ENCODE results near the gene ARID3B.

ARID3B gene, protein sequence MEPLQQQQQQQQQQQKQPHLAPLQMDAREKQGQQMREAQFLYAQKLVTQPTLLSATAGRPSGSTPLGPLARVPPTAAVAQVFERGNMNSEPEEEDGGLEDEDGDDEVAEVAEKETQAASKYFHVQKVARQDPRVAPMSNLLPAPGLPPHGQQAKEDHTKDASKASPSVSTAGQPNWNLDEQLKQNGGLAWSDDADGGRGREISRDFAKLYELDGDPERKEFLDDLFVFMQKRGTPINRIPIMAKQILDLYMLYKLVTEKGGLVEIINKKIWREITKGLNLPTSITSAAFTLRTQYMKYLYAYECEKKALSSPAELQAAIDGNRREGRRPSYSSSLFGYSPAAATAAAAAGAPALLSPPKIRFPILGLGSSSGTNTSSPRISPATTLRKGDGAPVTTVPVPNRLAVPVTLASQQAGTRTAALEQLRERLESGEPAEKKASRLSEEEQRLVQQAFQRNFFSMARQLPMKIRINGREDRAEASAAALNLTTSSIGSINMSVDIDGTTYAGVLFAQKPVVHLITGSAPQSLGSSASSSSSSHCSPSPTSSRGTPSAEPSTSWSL

DNA sequence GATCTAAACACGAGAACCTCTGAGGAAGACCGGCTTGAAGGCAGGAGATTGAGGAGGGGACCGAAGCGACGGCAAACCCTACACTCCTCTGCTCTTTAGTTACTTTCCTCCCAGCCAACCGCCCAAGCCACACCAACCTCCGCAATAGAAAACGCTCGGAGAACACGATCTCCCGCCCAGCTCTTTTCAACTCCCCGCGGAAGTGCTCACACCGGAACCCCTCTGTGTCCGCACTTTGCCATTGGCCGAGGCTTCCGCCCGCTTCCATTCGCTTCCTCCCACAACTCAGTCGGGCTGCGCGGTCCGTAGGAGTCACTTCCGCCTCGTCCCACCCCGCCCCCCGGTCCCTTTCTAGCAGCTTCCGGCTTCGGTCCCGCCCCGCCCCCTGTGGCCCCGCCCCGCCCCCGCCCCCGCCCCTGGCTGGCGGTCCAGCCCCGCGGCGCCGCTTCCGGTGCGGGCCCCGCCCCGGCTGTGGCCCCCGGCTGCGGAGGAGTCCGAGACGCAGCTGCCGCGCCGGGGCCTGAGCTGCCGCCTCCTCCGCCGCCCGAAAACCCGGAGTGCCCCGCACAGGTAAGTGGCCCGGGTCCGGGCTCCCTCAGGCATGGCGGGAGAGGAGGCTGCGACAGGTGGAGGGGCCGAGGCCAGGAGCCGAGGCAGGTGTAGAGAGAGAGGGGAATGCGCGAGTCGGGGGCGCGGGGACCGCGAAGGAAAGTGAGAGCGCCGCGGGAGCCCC is at the start of gene ARID3B:
ARID3B (plus strand) TSS at position 460 of the 733 bp plus-strand sequence. CDS start 2,717 bp downstream, outside the sequence.
- Histone ChIP-seq H3K9ac (ENCODE audit: low read depth, low read length) (peak within 1 kb of the TSS; percentile 88), H3K36me3 (ENCODE audit: control insufficient read depth, insufficient read depth, low read length) (peaks cover 18% of the 10 kb centered on the region), H3K4me3 (ENCODE audit: low read depth, low read length) (peak within 1 kb of the TSS; percentile 88), H3K9me3 (ENCODE audit: control insufficient read depth, insufficient read depth, low read length) (no peaks in the 10 kb centered on the region), H3K27ac (ENCODE audit: low read depth, low read length) (peak within 1 kb of the TSS; percentile 98), H3K27me3 (ENCODE audit: control insufficient read depth, insufficient read depth, low read length) (no peaks in the 10 kb centered on the region), H3K4me1 (ENCODE audit: control insufficient read depth, insufficient read depth, low read length) (peaks cover 18% of the 10 kb centered on the region)

DNA sequence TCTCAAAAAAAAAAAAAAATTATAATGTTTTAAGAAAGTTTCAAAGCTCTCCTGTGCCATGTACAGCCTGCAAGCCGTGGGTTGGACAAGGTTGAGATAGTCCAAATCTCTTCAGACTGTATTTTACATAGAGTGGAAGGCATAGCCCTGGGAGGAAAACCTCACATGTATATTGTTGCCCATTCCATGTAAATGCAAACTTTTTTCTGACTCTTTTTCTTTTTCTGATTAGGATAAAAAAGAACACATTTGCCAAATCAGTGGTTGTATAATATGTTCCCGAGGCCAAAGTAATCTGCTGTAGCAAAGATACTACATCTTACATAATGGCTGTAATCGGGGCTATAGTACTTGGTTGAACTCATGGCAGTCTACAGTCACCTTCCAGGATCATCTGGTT is 44.4 kb upstream of the ARID3B start:
- no peaks in the 10 kb centered on the region for H3K4me1 ChIP-seq (ENCODE audit: control insufficient read depth, insufficient read depth, low read length)
- H3K27ac ChIP-seq (ENCODE audit: low read depth, low read length), result no peak overlapping the region
- H3K4me3 ChIP-seq (ENCODE audit: low read depth, low read length), result no peak overlapping the region
- H3K36me3 ChIP-seq (ENCODE audit: control insufficient read depth, insufficient read depth, low read length), result no peaks in the 10 kb centered on the region
- no peaks in the 10 kb centered on the region for H3K27me3 ChIP-seq (ENCODE audit: control insufficient read depth, insufficient read depth, low read length)
- no peak overlapping the region for H3K9ac ChIP-seq (ENCODE audit: low read depth, low read length)
- no peaks in the 10 kb centered on the region for H3K9me3 ChIP-seq (ENCODE audit: control insufficient read depth, insufficient read depth, low read length)

DNA sequence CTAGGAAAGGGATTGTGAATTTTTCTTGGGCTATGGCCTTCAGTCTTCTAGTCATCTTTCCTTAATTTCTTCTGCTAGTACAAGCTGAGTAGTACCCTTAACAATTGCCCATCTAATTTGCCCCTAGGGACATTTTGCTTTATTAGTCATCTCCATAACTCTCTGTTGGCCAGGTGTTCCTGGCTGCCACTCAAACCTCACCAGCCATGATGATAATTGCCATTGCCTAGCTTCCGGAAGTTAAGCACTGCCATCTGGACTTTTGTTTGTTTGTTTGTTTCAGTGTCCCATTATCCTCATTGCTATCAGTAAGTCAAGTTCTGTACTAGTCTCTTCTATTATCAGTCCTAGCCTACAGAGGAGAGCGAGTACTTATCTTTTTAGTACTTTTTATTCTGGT is 43.4 kb upstream of the ARID3B start:
- H3K9ac ChIP-seq (ENCODE audit: low read depth, low read length), result no peak overlapping the region
- H3K4me1 ChIP-seq (ENCODE audit: control insufficient read depth, insufficient read depth, low read length), result no peaks in the 10 kb centered on the region
- no peak overlapping the region for H3K27ac ChIP-seq (ENCODE audit: low read depth, low read length)
- no peaks in the 10 kb centered on the region for H3K36me3 ChIP-seq (ENCODE audit: control insufficient read depth, insufficient read depth, low read length)
- H3K9me3 ChIP-seq (ENCODE audit: control insufficient read depth, insufficient read depth, low read length), result no peaks in the 10 kb centered on the region
- H3K27me3 ChIP-seq (ENCODE audit: control insufficient read depth, insufficient read depth, low read length), result no peaks in the 10 kb centered on the region
- H3K4me3 ChIP-seq (ENCODE audit: low read depth, low read length), result no peak overlapping the region

DNA sequence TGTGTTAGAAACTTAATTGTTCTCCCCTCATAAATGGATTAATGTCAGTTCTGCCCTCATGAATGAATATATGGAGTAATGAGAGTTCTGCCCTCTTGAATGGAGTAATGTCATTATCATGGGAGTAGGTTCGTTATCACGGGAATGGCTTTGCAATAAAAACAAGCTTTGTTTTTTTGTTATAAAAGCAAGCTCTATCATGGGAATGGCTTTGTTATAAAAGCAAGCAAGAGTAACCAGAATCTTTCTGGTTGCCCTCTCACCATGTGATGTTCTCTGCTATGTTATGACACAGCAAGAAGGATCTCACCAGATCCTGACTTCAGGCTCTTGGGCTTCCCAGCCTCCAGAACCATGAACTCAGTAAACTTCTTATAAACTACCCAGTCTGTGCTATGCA is 41.7 kb upstream of the ARID3B start:
- no peak overlapping the region for H3K4me3 ChIP-seq (ENCODE audit: low read depth, low read length)
- no peak overlapping the region for H3K27ac ChIP-seq (ENCODE audit: low read depth, low read length)
- H3K9me3 ChIP-seq (ENCODE audit: control insufficient read depth, insufficient read depth, low read length), result no peaks in the 10 kb centered on the region
- H3K4me1 ChIP-seq (ENCODE audit: control insufficient read depth, insufficient read depth, low read length), result no peaks in the 10 kb centered on the region
- H3K9ac ChIP-seq (ENCODE audit: low read depth, low read length), result no peak overlapping the region
- H3K36me3 ChIP-seq (ENCODE audit: control insufficient read depth, insufficient read depth, low read length), result no peaks in the 10 kb centered on the region; the same call in 1 of the 2 replicates
- no peaks in the 10 kb centered on the region for H3K27me3 ChIP-seq (ENCODE audit: control insufficient read depth, insufficient read depth, low read length)

DNA sequence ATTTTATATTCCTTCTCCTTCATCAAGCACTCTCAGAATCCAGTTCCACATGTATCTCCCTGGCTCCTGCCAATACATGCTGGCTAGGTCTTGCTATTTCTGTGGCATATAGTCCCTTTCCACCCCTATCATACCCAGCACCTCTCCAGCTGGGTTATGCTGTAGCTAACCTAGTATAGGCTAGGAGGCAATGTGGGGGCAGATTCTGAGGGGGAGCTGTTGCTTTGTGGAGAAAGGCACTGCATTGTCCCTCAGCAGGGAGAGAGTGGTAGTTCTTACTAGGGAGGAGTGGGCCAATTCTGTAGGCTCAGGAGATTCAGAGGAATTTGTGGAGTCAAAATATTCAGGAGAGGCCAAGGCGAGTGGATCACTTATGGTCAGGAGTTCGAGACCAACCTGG is 40.6 kb upstream of the ARID3B start:
- no peaks in the 10 kb centered on the region for H3K27me3 ChIP-seq (ENCODE audit: control insufficient read depth, insufficient read depth, low read length)
- no peak overlapping the region for H3K27ac ChIP-seq (ENCODE audit: low read depth, low read length)
- no peaks in the 10 kb centered on the region for H3K4me1 ChIP-seq (ENCODE audit: control insufficient read depth, insufficient read depth, low read length)
- H3K9ac ChIP-seq (ENCODE audit: low read depth, low read length), result no peak overlapping the region
- H3K36me3 ChIP-seq (ENCODE audit: control insufficient read depth, insufficient read depth, low read length), result no peaks in the 10 kb centered on the region; the same call in 1 of the 2 replicates
- H3K9me3 ChIP-seq (ENCODE audit: control insufficient read depth, insufficient read depth, low read length), result no peaks in the 10 kb centered on the region
- H3K4me3 ChIP-seq (ENCODE audit: low read depth, low read length), result no peak overlapping the region

DNA sequence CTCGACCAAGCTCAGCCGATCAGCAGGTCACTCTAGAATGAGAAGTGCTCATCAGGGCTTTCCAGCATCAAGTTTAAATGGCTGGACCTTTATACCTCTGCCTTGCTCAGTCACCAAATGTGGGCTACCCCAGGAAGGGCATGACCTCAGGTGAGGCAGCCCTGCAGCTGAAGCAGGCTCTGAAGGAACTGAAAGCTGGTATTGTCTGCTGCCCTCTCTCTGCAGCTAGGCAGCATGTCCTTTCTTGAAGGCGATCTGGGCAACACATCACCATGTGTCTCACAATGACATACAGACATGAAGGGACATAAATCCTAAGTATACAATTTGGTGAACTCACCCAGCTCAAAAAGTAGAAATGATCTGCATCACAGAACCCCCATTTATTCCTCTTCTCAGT is 38.7 kb upstream of the ARID3B start:
- Histone ChIP-seq H3K27me3 (ENCODE audit: control insufficient read depth, insufficient read depth, low read length) (no peaks in the 10 kb centered on the region), H3K9ac (ENCODE audit: low read depth, low read length) (no peak overlapping the region), H3K27ac (ENCODE audit: low read depth, low read length) (no peak overlapping the region), H3K4me3 (ENCODE audit: low read depth, low read length) (no peak overlapping the region), H3K9me3 (ENCODE audit: control insufficient read depth, insufficient read depth, low read length) (no peaks in the 10 kb centered on the region), H3K4me1 (ENCODE audit: control insufficient read depth, insufficient read depth, low read length) (no peaks in the 10 kb centered on the region), H3K36me3 (ENCODE audit: control insufficient read depth, insufficient read depth, low read length) (no peaks in the 10 kb centered on the region; the same call in 1 of the 2 replicates)

DNA sequence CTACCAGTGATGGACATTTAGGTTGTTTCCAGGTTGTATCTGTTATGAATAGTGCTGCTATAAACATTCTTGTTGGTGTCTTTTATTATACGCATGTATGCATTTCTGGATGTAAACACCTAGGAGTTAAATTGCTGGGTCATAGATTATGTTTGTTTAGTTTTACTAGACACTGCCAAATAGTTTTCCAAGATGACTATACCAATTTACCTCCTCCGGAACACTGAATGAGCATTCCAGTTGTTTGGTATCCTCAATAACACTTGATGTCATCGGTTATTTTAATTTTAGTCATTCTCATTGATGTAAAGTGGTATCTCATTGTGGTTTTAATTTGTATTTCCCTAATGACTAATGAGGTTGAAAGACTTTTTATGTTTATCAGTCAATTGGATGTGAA is 36.6 kb upstream of the ARID3B start:
- no peak overlapping the region for H3K27ac ChIP-seq (ENCODE audit: low read depth, low read length)
- no peak overlapping the region for H3K9ac ChIP-seq (ENCODE audit: low read depth, low read length)
- H3K9me3 ChIP-seq (ENCODE audit: control insufficient read depth, insufficient read depth, low read length), result no peaks in the 10 kb centered on the region
- no peaks in the 10 kb centered on the region for H3K27me3 ChIP-seq (ENCODE audit: control insufficient read depth, insufficient read depth, low read length)
- H3K4me3 ChIP-seq (ENCODE audit: low read depth, low read length), result no peak overlapping the region
- H3K36me3 ChIP-seq (ENCODE audit: control insufficient read depth, insufficient read depth, low read length), result no peaks in the 10 kb centered on the region; the same call in 1 of the 2 replicates
- H3K4me1 ChIP-seq (ENCODE audit: control insufficient read depth, insufficient read depth, low read length), result no peaks in the 10 kb centered on the region

DNA sequence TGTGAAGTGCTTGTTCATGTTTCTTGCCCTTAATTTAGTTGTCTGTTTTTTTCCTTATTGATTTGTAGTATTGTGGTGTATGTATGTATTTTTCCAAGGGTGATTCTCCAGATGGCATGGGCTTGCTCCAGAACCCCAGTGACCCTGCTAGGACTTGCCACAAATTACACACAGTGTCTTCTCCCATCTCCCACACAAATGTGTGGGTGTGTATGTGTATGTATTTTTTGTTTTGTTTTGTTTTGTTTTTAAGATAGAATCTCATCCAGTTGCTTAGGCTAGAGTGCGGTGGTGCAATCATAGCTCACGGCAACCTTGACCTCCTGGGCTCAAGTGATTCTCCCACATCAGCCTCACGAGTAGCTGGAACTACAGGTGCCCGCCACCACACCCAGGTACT is 36.2 kb upstream of the ARID3B start:
- H3K9ac ChIP-seq (ENCODE audit: low read depth, low read length), result no peak overlapping the region
- H3K27me3 ChIP-seq (ENCODE audit: control insufficient read depth, insufficient read depth, low read length), result no peaks in the 10 kb centered on the region
- no peak overlapping the region for H3K4me3 ChIP-seq (ENCODE audit: low read depth, low read length)
- no peaks in the 10 kb centered on the region; the same call in 1 of the 2 replicates for H3K36me3 ChIP-seq (ENCODE audit: control insufficient read depth, insufficient read depth, low read length)
- H3K27ac ChIP-seq (ENCODE audit: low read depth, low read length), result no peak overlapping the region
- H3K4me1 ChIP-seq (ENCODE audit: control insufficient read depth, insufficient read depth, low read length), result no peaks in the 10 kb centered on the region
- no peaks in the 10 kb centered on the region for H3K9me3 ChIP-seq (ENCODE audit: control insufficient read depth, insufficient read depth, low read length)

DNA sequence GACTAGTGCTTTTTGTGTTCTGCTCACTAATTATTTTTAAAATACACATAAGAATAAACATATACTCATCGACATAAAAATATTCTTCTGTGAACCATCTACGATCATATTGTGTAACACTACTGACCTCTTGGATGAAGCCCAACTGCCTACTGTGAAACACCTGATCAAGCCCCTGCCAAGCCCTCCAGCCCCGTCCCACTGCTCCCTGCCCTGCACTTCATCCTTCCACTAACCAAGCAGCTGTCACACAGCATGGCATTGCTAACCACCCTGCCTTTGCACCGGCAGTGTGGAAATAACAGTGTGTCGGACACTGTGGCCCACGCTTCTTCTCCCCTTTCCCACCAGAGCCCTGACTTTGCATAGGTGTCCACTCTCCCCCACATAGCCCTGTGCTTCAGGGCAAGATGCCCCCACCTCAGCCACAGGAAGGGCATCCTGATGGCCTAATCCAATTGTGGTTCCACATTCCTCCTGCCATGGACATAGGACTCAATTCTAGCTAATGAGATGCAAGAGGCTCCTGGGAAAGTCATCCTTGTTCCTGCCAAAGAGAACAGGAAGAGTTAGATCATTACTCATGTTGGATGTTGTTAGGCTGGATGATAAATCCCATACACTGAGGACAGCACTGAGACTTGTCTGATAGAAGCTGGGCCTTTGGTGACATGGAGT is 35.0 kb upstream of the ARID3B start:
- no peaks in the 10 kb centered on the region for H3K9me3 ChIP-seq (ENCODE audit: control insufficient read depth, insufficient read depth, low read length)
- no peak overlapping the region for H3K27ac ChIP-seq (ENCODE audit: low read depth, low read length)
- H3K4me1 ChIP-seq (ENCODE audit: control insufficient read depth, insufficient read depth, low read length), result no peaks in the 10 kb centered on the region
- no peaks in the 10 kb centered on the region; the same call in 1 of the 2 replicates for H3K36me3 ChIP-seq (ENCODE audit: control insufficient read depth, insufficient read depth, low read length)
- no peaks in the 10 kb centered on the region for H3K27me3 ChIP-seq (ENCODE audit: control insufficient read depth, insufficient read depth, low read length)
- no peak overlapping the region for H3K9ac ChIP-seq (ENCODE audit: low read depth, low read length)
- H3K4me3 ChIP-seq (ENCODE audit: low read depth, low read length), result no peak overlapping the region

DNA sequence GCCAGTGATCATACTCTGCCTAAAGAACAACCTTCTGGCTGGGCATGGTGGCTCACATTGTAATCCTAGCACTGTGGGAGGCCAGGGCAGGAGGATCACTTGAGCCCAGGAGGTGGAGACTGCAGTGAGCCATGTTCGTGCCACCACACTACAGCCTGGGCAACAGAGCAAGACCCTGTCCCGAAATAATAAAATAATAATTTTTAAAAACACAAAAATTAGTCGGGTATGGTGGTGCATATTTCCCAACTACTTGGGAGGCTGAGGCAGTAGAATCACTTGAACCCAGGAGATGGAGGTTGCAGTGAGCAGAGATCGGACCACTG is 34.5 kb upstream of the ARID3B start:
- Histone ChIP-seq H3K4me3 (ENCODE audit: low read depth, low read length) (no peak overlapping the region), H3K4me1 (ENCODE audit: control insufficient read depth, insufficient read depth, low read length) (no peaks in the 10 kb centered on the region), H3K9me3 (ENCODE audit: control insufficient read depth, insufficient read depth, low read length) (no peaks in the 10 kb centered on the region), H3K9ac (ENCODE audit: low read depth, low read length) (no peak overlapping the region), H3K27ac (ENCODE audit: low read depth, low read length) (no peak overlapping the region), H3K27me3 (ENCODE audit: control insufficient read depth, insufficient read depth, low read length) (no peaks in the 10 kb centered on the region), H3K36me3 (ENCODE audit: control insufficient read depth, insufficient read depth, low read length) (no peaks in the 10 kb centered on the region; the same call in 1 of the 2 replicates)

All from HUES48 (cell line).